ENCODE measurements around the gene DDI2.

DDI2 gene

GRCh38 chr1:15639262-15639661 lies 22.0 kb downstream of the DDI2 start:
- Histone ChIP-seq H3K36me3 (ENCODE audit: low read length) (peaks cover 21% of the 10 kb centered on the region; the same call in 1 of the 2 replicates), H3F3A (ENCODE audit: insufficient read depth) (no peaks in the 10 kb centered on the region), H4K20me1 (ENCODE audit: low read depth, low read length) (no peaks in the 10 kb centered on the region), H3K9me2 (replicated peaks; ENCODE audit: insufficient read depth, low read length) (no peaks in the 10 kb centered on the region), H3K4me2 (ENCODE audit: low read depth, low read length, poor library complexity, severe bottlenecking) (no peak overlapping the region), H3K27ac (ENCODE audit: low read depth, low read length) (no peak overlapping the region), H2AFZ (ENCODE audit: low read depth, low read length, severe bottlenecking) (no peak overlapping the region), H3K9ac (ENCODE audit: low read length) (no peak overlapping the region), H3K4me3 (ENCODE audit: insufficient read depth, low read length, poor library complexity, severe bottlenecking) (no peak overlapping the region), H3K79me2 (ENCODE audit: insufficient read depth, low read length) (no peaks in the 10 kb centered on the region), H3K9me3 (ENCODE audit: insufficient read depth, low read length) (no peaks in the 10 kb centered on the region), H3K27me3 (ENCODE audit: low read length) (no peaks in the 10 kb centered on the region)
- TF ChIP-seq CTCF (IDR thresholded peaks at IDR 0.05; ENCODE audit: insufficient read depth, low read length, poor library complexity, severe bottlenecking) (no peak), EZH2phosphoT487 (conservative IDR thresholded peaks at IDR 0.05; ENCODE audit: low read length) (no peak)

- peaks cover 20% of the 10 kb centered on the region; the same call in 1 of the 2 replicates for H3K36me3 ChIP-seq (ENCODE audit: low read length)
- H3K9me2 ChIP-seq (replicated peaks; ENCODE audit: insufficient read depth, low read length): no peaks in the 10 kb centered on the region
- no peaks in the 10 kb centered on the region for H4K20me1 ChIP-seq (ENCODE audit: low read depth, low read length)
- H3F3A ChIP-seq (ENCODE audit: insufficient read depth): no peaks in the 10 kb centered on the region
- H3K27ac ChIP-seq (ENCODE audit: low read depth, low read length): no peak overlapping the region
- H3K9ac ChIP-seq (ENCODE audit: low read length): no peak overlapping the region
- H3K79me2 ChIP-seq (ENCODE audit: insufficient read depth, low read length): no peaks in the 10 kb centered on the region
- no peak overlapping the region for H3K4me2 ChIP-seq (ENCODE audit: low read depth, low read length, poor library complexity, severe bottlenecking)
- no peaks in the 10 kb centered on the region for H3K9me3 ChIP-seq (ENCODE audit: insufficient read depth, low read length)
- H3K27me3 ChIP-seq (ENCODE audit: low read length): no peaks in the 10 kb centered on the region
- TF ChIP-seq EZH2phosphoT487 (conservative IDR thresholded peaks at IDR 0.05; ENCODE audit: low read length): no peak
- TF ChIP-seq CTCF (IDR thresholded peaks at IDR 0.05; ENCODE audit: insufficient read depth, low read length, poor library complexity, severe bottlenecking): no peak
- H2AFZ ChIP-seq (ENCODE audit: low read depth, low read length, severe bottlenecking): no peak overlapping the region
- H3K4me3 ChIP-seq (ENCODE audit: insufficient read depth, low read length, poor library complexity, severe bottlenecking): no peak overlapping the region
These were observed 22.7 kb downstream of the DDI2 start for GRCh38 chr1:15639931-15640330.

GRCh38 chr1:15640667-15641066 lies 23.4 kb downstream of the DDI2 start:
- Histone ChIP-seq H3K4me2 (ENCODE audit: low read depth, low read length, poor library complexity, severe bottlenecking) (no peak overlapping the region), H3K36me3 (ENCODE audit: low read length) (peaks cover 14% of the 10 kb centered on the region; the same call in 1 of the 2 replicates), H3K9ac (ENCODE audit: low read length) (no peak overlapping the region), H4K20me1 (ENCODE audit: low read depth, low read length) (no peaks in the 10 kb centered on the region), H2AFZ (ENCODE audit: low read depth, low read length, severe bottlenecking) (no peak overlapping the region), H3K9me3 (ENCODE audit: insufficient read depth, low read length) (no peaks in the 10 kb centered on the region), H3K79me2 (ENCODE audit: insufficient read depth, low read length) (no peaks in the 10 kb centered on the region), H3F3A (ENCODE audit: insufficient read depth) (no peaks in the 10 kb centered on the region), H3K27me3 (ENCODE audit: low read length) (no peaks in the 10 kb centered on the region), H3K27ac (ENCODE audit: low read depth, low read length) (no peak overlapping the region), H3K9me2 (replicated peaks; ENCODE audit: insufficient read depth, low read length) (no peaks in the 10 kb centered on the region), H3K4me3 (ENCODE audit: insufficient read depth, low read length, poor library complexity, severe bottlenecking) (no peak overlapping the region)
- TF ChIP-seq EZH2phosphoT487 (conservative IDR thresholded peaks at IDR 0.05; ENCODE audit: low read length) (no peak), CTCF (IDR thresholded peaks at IDR 0.05; ENCODE audit: insufficient read depth, low read length, poor library complexity, severe bottlenecking) (no peak)

Data from SU-DHL-6 (cell line).